K562 (cell line): Measurements from ENCODE around the gene CSRNP3. TPM values are rescaled to one million over a fixed set of nuclear protein-coding genes. Genes with fewer than 3 reads are reported as not detected.

Experiments used
- ATAC-seq: fragments of 200-7000 bp; cut with Tn5 transposase; 3 replicates; pipeline ENCODE4 v1.9.1; 2020; ENCODE audit warnings: moderate library complexity
- BruUV-seq: library from RNA; stranded (reverse); fragments of 400-500 nt; replicated peaks from 2 replicates; lab custom pipeline; 2021; lab: Mats Ljungman, UMichigan
- CTCF ChIA-PET: fragments of 300-600 bp; formaldehyde crosslinking; extraction: SDS; loops from one replicate; lab custom pipeline; 2021; ENCODE audit warnings: low intra/inter-chr PET ratio; lab: Yijun Ruan, JAX
- POLR2A ChIA-PET: fragments of 300-600, 350-650 bp; sonication (Branson Sonifier 250); formaldehyde crosslinking; extraction: SDS; loops from one replicate; lab custom pipeline; 2021; ENCODE audit warnings: antibody characterized with exemption, inconsistent platforms; lab: Yijun Ruan, JAX
- DNase-seq, 4 experiments: peaks; one replicate each; pipeline versions ENCODE4 v3.0.0 to v3.0.0-alpha.2; 2011 to 2018; ENCODE audit warnings: low spot score in 3 of 4, mixed read lengths in 3 of 4; ENCODE audit errors: extremely low read depth in 1 of 4
- FAIRE-seq: peaks from 2 replicates; lab custom pipeline; 2011; peaks lifted over from hg19 to GRCh38; lab: Jason Lieb, UNC
- H2AFZ ChIP-seq: 2 replicates; pipeline ENCODE4 v1.6.0; 2011; ENCODE audit warnings: low read depth, low read length, control low read depth, inconsistent platforms
- H3K27ac ChIP-seq: fragments of 200-600 bp; 3 replicates; pipeline ENCODE4 v1.8.0; 2011; ENCODE audit warnings: low read depth, mild to moderate bottlenecking, control low read depth, inconsistent platforms, low read length, moderate library complexity, mixed read lengths; ENCODE audit errors: extremely low read depth
- H3K27me3 ChIP-seq, 2 experiments: fragments of 300-600 bp in 1 of 2; 2 replicates in 1 of 2; 3 replicates in 1 of 2; pipeline versions ENCODE4 v1.6.0 to v1.8.0; 2011; ENCODE audit warnings: inconsistent platforms in 2 of 2, low read length in 2 of 2, mild to moderate bottlenecking in 1 of 2, mixed read lengths in 1 of 2, moderate library complexity in 1 of 2; ENCODE audit not compliant: control insufficient read depth in 2 of 2, insufficient read depth in 2 of 2
- H3K36me3 ChIP-seq: fragments of 300-600 bp; 3 replicates; pipeline ENCODE4 v1.8.0; 2011; ENCODE audit warnings: mild to moderate bottlenecking, low read length, inconsistent platforms; ENCODE audit not compliant: control insufficient read depth, insufficient read depth
- H3K4me1 ChIP-seq, 2 experiments: fragments of 200-600 bp in 1 of 2; replicated peaks in 1 of 2; 2 replicates in 1 of 2; 3 replicates in 1 of 2; pipeline versions ENCODE4 v1.5.1 to v1.8.0; 2011; ENCODE audit warnings: inconsistent platforms in 2 of 2, low read length in 2 of 2, mild to moderate bottlenecking in 1 of 2, mixed read lengths in 1 of 2, moderate library complexity in 1 of 2; ENCODE audit not compliant: control insufficient read depth in 2 of 2, insufficient read depth in 2 of 2
- H3K4me2 ChIP-seq: 2 replicates; pipeline ENCODE4 v1.6.1; 2011; ENCODE audit warnings: low read length, control low read depth, inconsistent platforms, mixed read lengths; ENCODE audit not compliant: insufficient read depth
- H3K4me3 ChIP-seq: fragments of 200-600 bp; sonication (generic), shearing (Covaris generic); 2 replicates; pipeline ENCODE4 v1.5.1; 2016; ENCODE audit warnings: control low read depth, inconsistent platforms
- H3K79me2 ChIP-seq: fragments of 200-600 bp; 3 replicates; pipeline ENCODE4 v1.8.0; 2011; ENCODE audit warnings: low read length, inconsistent platforms; ENCODE audit not compliant: control insufficient read depth, insufficient read depth
- H3K9ac ChIP-seq, 2 experiments: 2 replicates each; pipeline versions ENCODE4 v1.6.0 to v1.6.1; 2011; ENCODE audit warnings: low read depth in 2 of 2, low read length in 2 of 2, control low read depth in 1 of 2, inconsistent platforms in 1 of 2, mild to moderate bottlenecking in 1 of 2, mixed read lengths in 1 of 2; ENCODE audit not compliant: insufficient read depth in 1 of 2
- H3K9me1 ChIP-seq: one replicate; pipeline ENCODE4 v1.6.0; 2011; ENCODE audit warnings: inconsistent platforms, mild to moderate bottlenecking, low read length, moderate library complexity; ENCODE audit not compliant: control insufficient read depth, insufficient read depth
- H3K9me3 ChIP-seq: replicated peaks from 2 replicates; pipeline ENCODE4 v1.5.1; 2011; ENCODE audit warnings: low read depth, low read length, inconsistent platforms; ENCODE audit not compliant: control insufficient read depth, insufficient read depth
- H4K20me1 ChIP-seq: replicated peaks from 2 replicates; pipeline ENCODE4 v1.6.1; 2011; ENCODE audit warnings: low read length, inconsistent platforms, mixed read lengths; ENCODE audit not compliant: control insufficient read depth, insufficient read depth
- CBX2 ChIP-seq: fragments of 200-600 bp; sonication (generic); IDR thresholded peaks from one replicate; pipeline ENCODE4 v1.6.1; 2012; ENCODE audit warnings: mild to moderate bottlenecking, low read length, inconsistent platforms; ENCODE audit not compliant: insufficient read depth, poor library complexity, severe bottlenecking
- LCOR ChIP-seq: sonication (generic); formaldehyde crosslinking; IDR thresholded peaks from 2 replicates; pipeline ENCODE4 v1.8.0; 2022; ENCODE audit warnings: mild to moderate bottlenecking, missing genetic modification reagents
- MIER1 ChIP-seq: fragments of 450-650 bp; IDR thresholded peaks from 2 replicates; pipeline ENCODE4 v1.6.1; 2016; ENCODE audit warnings: antibody characterized with exemption, mild to moderate bottlenecking, low read depth
- NFIC ChIP-seq: fragments of 450-650 bp; IDR thresholded peaks from 2 replicates; pipeline ENCODE4 v1.6.1; 2017; ENCODE audit warnings: mild to moderate bottlenecking, inconsistent platforms
- RFX5 ChIP-seq: IDR thresholded peaks from 2 replicates; pipeline ENCODE4 v1.6.1; 2011; ENCODE audit warnings: low read depth, mild to moderate bottlenecking, improper control_type of control experiment, low read length
- SMAD4 ChIP-seq: fragments of 250-450 bp; sonication (Bioruptor Pico); conservative IDR thresholded peaks from 2 replicates; pipeline ENCODE4 v1.8.0; 2021; ENCODE audit warnings: inconsistent platforms, mild to moderate bottlenecking, moderate library complexity
- ZBTB7A ChIP-seq: IDR thresholded peaks from 2 replicates; pipeline ENCODE4 v1.6.1; 2011; ENCODE audit warnings: low read depth, mild to moderate bottlenecking, low read length, moderate library complexity, borderline replicate concordance; ENCODE audit not compliant: control insufficient read depth
- ZNF3 ChIP-seq: fragments of 250-450 bp; sonication (Bioruptor Pico); IDR thresholded peaks from 2 replicates; pipeline ENCODE4 v1.5.0; 2021; ENCODE audit warnings: mild to moderate bottlenecking, moderate library complexity
- ZNF561 ChIP-seq: fragments of 450-650 bp; formaldehyde crosslinking; conservative IDR thresholded peaks from 2 replicates; pipeline ENCODE4 v1.4.0; 2020; ENCODE audit warnings: mild to moderate bottlenecking, moderate library complexity
- ZNF75A ChIP-seq: fragments of 450-650 bp; formaldehyde crosslinking; IDR thresholded peaks from 2 replicates; pipeline ENCODE4 v1.4.0; 2020; ENCODE audit warnings: mild to moderate bottlenecking
- ZNF785 ChIP-seq: fragments of 250-450 bp; sonication (Bioruptor Pico); IDR thresholded peaks from 2 replicates; pipeline ENCODE4 v1.4.0; 2020; ENCODE audit warnings: mild to moderate bottlenecking
- WGBS: fragments of 100-300 bp; shearing (Covaris generic); methylation state at CpG from one replicate; pipeline ENCODE4 v1.1.6; 2016; ENCODE audit warnings: low coverage, mixed read lengths; ENCODE audit not compliant: insufficient coverage; ENCODE audit errors: missing lambda C conversion rate; 5-methylcytosine and 5-hydroxymethylcytosine counted together
- in situ Hi-C: fragments of 300-500 bp; cut with MboI; formaldehyde crosslinking; loops from 4 replicates; pipeline ENCODE4 v1.15.0; 2018; ENCODE audit warnings: inconsistent platforms, mixed read lengths
- intact Hi-C: fragments of 100-400 bp; cut with micrococcal nuclease; formaldehyde crosslinking; loops from 2 replicates; pipeline ENCODE4 v1.14.2; 2022
- polyA plus RNA-seq, 8 experiments: library from polyadenylated mRNA; depleted of rRNA in 4 of 8; stranded (reverse) in 5 of 8; unstranded in 3 of 8; fragments of >200 nt; fragmentation: Nextera tagmentation in 2 of 8; fragmentation: Illumina TruSeq in 1 of 8; extraction: Ambion mirVana in 2 of 8; extraction: Trizol in 1 of 8; gene quantifications; 2 replicates each; pipeline versions ENCODE4 v1.2.1 to v1.2.3, GENCODE V29; 2011 to 2014; ENCODE audit warnings: inconsistent platforms in 1 of 8, missing spikeins in 1 of 8
- total RNA-seq, 7 experiments: library from RNA; depleted of rRNA in 6 of 7; stranded (reverse); fragments of >200 nt in 6 of 7; fragmentation: Illumina TruSeq in 2 of 7; extraction: Trizol in 2 of 7; gene quantifications; 2 replicates each; pipeline versions ENCODE4 v1.2.1 to v1.2.3, GENCODE V29; 2011 to 2021; ENCODE audit warnings: low replicate concordance in 1 of 7
- TF ChIP-seq, protein P1 (sequence below): sonication (generic); formaldehyde crosslinking; IDR thresholded peaks from 2 replicates; pipeline ENCODE4 v1.5.0; 2020; ENCODE audit warnings: missing genetic modification reagents
- TF ChIP-seq, protein P2 (sequence below): fragments of 250-450 bp; sonication (Bioruptor Pico); IDR thresholded peaks from 2 replicates; pipeline ENCODE4 v1.5.0; 2021

The CSRNP3 gene
- total and polyA plus RNA-seq, 9 of the 15 experiments (the other 6 are each of a cell fraction or from before 2014, with no cell fraction given), result not detected

DNA sequence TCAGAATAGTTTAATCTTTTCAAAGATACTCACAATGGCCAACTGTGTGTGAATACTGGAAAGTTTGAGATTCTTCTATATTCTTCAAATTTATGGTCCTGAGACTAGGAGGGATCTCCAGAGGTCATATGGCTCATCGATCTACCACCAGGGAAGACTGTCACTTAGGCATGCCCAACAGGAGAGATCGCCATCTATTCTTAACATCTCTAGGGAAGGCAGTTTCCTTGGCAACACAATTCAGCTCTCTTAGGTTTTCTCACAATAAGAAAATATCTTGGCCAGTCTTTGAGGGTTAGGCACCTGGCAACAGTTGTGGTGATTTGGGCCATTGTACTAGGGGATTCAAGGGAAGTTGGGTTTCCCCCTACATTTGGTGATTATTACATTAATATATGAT lies 217.3 kb downstream of the CSRNP3 start:
- Histone ChIP-seq H2AFZ (no peak overlapping the region), H3K9me1 (no peaks in the 10 kb centered on the region), H3K36me3 (no peaks in the 10 kb centered on the region), H3K27ac (no peak overlapping the region), H3K9ac (no peak overlapping the region), H3K4me2 (no peak overlapping the region), H4K20me1 (no peaks in the 10 kb centered on the region), H3K27me3 (no peaks in the 10 kb centered on the region), H3K4me1 (no peaks in the 10 kb centered on the region), H3K4me3 (no peak overlapping the region), H3K79me2 (no peaks in the 10 kb centered on the region), H3K9me3 (no peaks in the 10 kb centered on the region)
- 5% methylated on average over 2 of the region's 2 CpGs for WGBS
- FAIRE-seq, result no peak
- ATAC-seq, result no peak
- CTCF ChIA-PET, result no interaction called here
- POLR2A ChIA-PET, result no interaction called here
- intact Hi-C loops (no loop called here), in situ Hi-C loops (no loop called here)
- DNase-seq, result no peak
- BruUV-seq, result no TSS peak
- TF ChIP-seq LCOR (CRISPR knock-in tag) (no peak), RFX5 (no peak), CBX2 (no peak), MIER1 (no peak), ZNF785 (CRISPR knock-in tag) (no peak), ZNF561 (CRISPR knock-in tag) (no peak), ZNF3 (CRISPR knock-in tag) (no peak), SMAD4 (CRISPR knock-in tag) (no peak), ZNF75A (no peak), ZBTB7A (no peak), NFIC (no peak)
- TF ChIP-seq, protein P1, sequence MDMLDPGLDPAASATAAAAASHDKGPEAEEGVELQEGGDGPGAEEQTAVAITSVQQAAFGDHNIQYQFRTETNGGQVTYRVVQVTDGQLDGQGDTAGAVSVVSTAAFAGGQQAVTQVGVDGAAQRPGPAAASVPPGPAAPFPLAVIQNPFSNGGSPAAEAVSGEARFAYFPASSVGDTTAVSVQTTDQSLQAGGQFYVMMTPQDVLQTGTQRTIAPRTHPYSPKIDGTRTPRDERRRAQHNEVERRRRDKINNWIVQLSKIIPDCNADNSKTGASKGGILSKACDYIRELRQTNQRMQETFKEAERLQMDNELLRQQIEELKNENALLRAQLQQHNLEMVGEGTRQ, result no peak
- TF ChIP-seq, protein P2, sequence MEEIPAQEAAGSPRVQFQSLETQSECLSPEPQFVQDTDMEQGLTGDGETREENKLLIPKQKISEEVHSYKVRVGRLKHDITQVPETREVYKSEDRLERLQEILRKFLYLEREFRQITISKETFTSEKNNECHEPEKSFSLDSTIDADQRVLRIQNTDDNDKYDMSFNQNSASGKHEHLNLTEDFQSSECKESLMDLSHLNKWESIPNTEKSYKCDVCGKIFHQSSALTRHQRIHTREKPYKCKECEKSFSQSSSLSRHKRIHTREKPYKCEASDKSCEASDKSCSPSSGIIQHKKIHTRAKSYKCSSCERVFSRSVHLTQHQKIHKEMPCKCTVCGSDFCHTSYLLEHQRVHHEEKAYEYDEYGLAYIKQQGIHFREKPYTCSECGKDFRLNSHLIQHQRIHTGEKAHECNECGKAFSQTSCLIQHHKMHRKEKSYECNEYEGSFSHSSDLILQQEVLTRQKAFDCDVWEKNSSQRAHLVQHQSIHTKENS (CRISPR knock-in tag), result no peak
